NK-92 (cell line): ENCODE data around the gene RASA4B.
"Not testable (repeated sequence)": the region's sequence is repeated elsewhere in the genome, so short reads cannot be mapped to it uniquely, and the experiment has no call there.

Experiments
- DNase-seq: peaks from one replicate; lab custom pipeline; 2025; ENCODE audit not compliant: unreplicated experiment; lab: John Stamatoyannopoulos, UW

RASA4B gene

GRCh38 chr7:102474736-102475435, 42.7 kb downstream of the RASA4B start:
- DNase-seq, result not testable (repeated sequence)

- DNase-seq, result not testable (repeated sequence)
These were observed 43.5 kb downstream of the RASA4B start for GRCh38 chr7:102474116-102474515.

GRCh38 chr7:102473271-102473991, 44.1 kb downstream of the RASA4B start:
- DNase-seq, result no peak

GRCh38 chr7:102472126-102473041, 45.2 kb downstream of the RASA4B start:
- no peak for DNase-seq

- no peak for DNase-seq
These were observed 45.8 kb downstream of the RASA4B start for GRCh38 chr7:102471791-102472125.

GRCh38 chr7:102469972-102470825, 47.4 kb downstream of the RASA4B start:
- DNase-seq, result no peak

GRCh38 chr7:102469351-102469971, 48.1 kb downstream of the RASA4B start:
- DNase-seq, result no peak

- DNase-seq, result no peak
These were observed 48.9 kb downstream of the RASA4B start for GRCh38 chr7:102468478-102469350.

GRCh38 chr7:102467581-102468477, 49.7 kb downstream of the RASA4B start:
- no peak for DNase-seq

GRCh38 chr7:102466097-102466496, 51.5 kb downstream of the RASA4B start:
- DNase-seq, result no peak

- DNase-seq, result peak; percentile 40
These were observed 52.8 kb downstream of the RASA4B start, which contains the start of the genes ALKBH4 and LRWD1 for GRCh38 chr7:102464577-102465280. ALKBH4 (minus strand) TSS chr7:102464863; CDS start chr7:102464836, 27 bp downstream. LRWD1 (plus strand) TSS chr7:102464984; CDS start chr7:102465081, 97 bp downstream.

GRCh38 chr7:102463841-102464576, 53.6 kb downstream of the RASA4B start:
- no peak for DNase-seq

- DNase-seq, result no peak
These were observed 57.1 kb downstream of the RASA4B start for GRCh38 chr7:102460467-102460866.

GRCh38 chr7:102459221-102459844, 58.2 kb downstream of the RASA4B start:
- DNase-seq, result no peak

- no peak for DNase-seq
These were observed 60.1 kb downstream of the RASA4B start for GRCh38 chr7:102457352-102457924.

GRCh38 chr7:102456327-102456726, 61.2 kb downstream of the RASA4B start:
- DNase-seq, result no peak
